GM21717 (cell line): ENCODE data around the gene ZFHX3.

Experiments used
- ATAC-seq: cut with Tn5 transposase; IDR thresholded peaks from one replicate; pipeline ENCODE4 v1.9.1; 2021; ENCODE audit warnings: mild to moderate bottlenecking, moderate library complexity; ENCODE audit not compliant: unreplicated experiment

ZFHX3 gene

DNA sequence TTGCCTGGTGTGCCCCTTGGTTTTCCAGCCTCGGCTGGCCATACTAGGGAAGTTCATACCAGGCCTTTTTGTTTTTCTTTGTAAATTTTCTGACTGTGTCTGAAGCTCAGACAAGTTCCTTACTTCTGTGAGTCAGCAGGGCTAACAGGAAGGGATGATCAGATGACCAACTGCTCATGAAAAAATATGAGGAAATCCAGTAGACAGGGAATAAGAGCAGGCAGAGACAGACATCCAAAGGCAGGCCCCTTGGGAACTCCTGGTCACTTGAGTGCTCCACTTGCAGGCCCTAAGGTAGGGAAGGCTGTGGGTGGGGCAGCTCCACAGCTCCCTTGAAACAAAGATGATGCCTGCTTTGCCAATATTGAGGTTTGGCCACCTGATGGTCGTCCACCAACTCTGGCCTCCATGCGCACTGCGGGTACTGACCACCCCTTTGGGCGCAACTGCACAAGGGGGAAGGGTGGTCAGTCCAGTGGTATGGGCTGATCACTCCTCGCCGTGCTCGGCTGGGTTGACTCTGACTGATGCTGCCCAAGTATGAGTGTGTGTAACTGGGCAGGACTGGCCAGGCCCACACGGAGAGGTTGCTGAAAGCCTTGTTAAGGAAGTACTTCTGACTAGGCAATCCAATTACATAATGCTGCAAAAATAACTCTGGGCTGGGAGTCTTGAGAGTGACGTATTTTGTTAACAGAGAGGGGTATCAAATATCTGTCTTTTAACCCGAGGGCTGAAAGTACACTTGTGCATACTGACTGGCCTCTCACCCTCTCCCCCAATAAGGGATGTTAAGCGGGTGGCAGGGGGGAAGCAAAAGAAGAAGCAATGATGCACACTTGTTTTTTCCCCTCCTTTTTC is 20.8 kb upstream of the ZFHX3 start:
- no peak for ATAC-seq

DNA sequence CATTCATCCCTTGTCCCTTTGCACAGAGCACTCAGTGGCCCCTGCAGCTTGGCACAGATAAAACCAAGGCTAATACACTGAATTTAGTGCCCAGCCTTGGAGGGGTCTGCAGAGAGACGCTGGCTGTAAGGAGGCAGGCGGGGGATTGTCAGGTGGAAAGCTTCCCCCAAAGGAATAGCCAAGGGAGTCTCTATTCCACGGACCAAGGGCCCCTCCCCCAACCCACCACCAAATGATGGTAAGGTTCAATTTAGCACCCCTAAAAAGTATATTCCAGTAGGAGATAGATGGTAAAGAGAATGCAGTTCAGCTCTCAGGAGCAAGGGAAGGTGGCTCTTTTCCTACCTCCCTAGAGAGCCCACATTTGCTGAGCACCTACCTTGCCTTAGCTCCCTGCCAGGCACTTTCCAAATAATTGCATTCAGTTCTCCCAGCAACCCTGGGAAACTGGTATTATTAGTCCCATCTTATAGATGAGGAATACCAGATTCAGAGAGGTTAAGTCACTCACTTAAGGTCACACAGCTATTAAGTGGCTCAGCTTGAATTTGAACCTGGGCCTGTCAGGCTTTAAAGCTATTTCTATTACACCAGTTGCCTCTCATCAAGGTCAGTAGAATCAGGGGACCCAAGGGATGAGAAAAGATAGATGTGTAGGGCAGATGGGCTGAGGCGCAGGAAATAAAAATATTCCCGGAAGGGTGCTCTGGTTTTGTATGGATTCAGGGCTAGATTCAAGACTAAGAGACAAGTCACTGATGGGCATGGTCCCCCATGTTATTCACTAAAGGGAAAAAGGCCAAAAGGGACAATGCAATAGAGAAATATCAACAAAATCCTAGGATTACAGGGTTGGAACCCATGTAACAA is 20.0 kb upstream of the ZFHX3 start:
- no peak for ATAC-seq

DNA sequence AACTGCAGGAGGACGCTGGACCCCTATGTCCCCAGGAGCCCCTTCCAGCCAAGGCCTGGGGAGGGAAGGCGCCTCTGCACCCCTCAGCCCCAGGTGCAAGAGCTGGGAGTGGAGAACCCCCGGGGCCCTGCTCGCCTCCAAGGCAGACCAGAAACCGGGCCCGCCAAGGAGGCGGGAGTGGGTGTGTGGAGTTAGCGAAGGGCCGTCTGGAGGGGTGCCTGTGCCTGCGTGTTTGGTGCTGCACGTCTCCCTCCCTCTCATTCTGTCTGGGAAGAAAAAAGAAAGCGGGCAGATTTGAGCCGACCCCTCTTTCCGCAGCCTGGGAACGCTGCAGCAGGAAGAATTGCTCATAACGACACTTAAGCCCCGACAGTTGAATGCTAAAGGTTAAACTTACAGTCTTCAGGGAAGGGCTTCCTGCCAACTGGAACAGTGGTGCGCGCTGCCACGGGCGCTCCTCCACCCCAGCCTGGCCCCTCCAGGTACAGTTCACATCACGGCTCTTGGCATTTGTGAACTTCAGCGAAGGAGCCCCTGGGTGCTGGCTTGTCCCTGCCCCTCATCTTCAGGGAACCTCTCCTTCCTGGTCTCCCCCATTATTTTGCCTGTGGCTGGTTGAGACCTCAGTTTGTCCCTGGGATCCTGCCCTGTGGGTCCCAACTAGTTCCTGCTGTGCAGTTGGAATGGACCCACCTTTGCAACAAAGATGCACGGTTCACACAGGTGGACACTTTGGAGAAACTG is 19.2 kb upstream of the ZFHX3 start:
- ATAC-seq, result no peak

DNA sequence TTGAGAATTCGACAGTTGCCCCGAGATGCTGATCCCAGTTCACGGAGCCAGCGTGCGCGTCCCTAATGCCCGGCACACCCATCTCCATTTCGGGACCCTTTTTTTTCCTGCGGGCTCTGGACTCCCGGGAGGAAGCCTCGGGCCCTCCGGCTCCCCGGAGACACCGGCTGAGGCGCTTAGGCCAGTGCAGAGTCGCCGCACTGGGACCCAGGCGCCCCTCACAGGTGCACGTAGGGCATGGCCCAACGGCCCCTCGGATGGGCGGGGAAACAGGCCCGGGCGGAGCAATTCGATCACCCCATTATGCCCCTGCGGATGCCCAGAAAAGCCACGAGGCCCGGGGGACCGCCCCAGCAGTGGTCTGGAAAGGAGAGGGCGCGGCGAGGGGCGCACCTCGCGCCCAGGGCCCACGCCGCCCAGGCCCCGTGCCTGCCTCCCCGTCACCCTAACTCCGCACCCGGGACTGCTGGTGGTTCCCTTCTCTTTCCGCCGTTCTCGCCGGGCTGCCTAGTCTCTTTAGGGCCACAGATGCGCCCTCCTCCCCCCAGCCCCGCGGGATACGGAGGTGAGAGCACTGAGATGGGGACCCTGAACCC is 18.5 kb upstream of the ZFHX3 start:
- no peak for ATAC-seq

DNA sequence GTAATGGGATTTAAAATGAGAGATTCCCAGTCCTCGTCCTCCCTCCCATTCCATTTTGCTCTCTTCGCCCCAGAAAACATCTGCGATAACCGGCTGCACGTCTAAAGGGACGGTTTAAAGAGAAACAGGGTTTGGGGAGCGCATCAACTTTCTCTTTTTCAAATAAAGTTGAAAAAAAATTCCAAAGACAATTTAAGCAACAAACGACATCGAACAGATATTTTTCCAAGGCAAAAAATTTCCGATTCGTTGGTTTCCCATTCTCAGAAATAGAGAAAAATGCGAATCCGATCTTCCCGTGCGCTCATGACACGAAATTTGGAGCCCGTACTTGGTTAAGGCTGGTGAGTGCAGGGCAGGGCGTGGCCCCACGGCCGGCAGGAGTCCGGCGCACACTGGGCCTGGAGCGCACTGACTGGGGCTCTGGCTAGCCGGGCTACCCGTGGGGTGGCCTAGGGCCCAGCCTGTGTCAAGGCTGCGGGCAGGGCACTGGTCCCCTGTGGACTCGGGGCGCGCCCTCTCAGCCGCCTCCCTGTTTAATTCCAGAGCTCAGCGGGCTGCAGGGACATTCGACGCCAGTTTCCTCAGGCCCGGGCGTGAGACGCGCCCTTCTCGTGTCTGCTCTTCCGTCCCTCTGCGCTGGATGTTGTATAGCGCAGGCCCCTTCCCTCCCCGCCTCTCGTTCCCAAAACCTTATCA is 17.9 kb upstream of the ZFHX3 start:
- ATAC-seq, result no peak

DNA sequence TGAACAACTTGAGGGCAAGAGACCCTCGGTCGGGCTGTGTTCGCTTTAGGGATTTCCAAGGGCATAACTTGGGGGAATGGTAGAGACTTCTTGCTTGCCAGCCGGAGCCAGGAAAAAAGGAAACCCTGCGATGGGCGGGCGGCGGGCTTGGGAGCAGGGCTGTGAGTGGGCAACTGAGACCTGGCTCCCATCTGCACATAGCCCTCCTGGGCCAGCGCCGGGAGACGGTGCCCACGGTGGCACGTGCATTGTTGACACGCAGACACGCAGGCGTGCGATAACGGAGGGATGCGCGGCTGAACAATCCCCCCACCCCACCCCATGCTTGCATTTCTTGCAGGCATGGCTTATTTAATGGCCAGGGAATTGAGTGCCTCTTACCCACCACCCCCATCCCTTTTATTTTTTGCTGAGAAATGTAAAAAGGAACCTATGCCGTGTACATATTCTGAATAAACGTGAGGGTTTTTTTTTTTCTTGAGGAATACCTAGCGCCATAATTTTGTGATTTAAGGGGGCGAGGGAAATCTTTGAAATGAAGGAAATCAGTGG is 17.1 kb upstream of the ZFHX3 start:
- ATAC-seq, result no peak

DNA sequence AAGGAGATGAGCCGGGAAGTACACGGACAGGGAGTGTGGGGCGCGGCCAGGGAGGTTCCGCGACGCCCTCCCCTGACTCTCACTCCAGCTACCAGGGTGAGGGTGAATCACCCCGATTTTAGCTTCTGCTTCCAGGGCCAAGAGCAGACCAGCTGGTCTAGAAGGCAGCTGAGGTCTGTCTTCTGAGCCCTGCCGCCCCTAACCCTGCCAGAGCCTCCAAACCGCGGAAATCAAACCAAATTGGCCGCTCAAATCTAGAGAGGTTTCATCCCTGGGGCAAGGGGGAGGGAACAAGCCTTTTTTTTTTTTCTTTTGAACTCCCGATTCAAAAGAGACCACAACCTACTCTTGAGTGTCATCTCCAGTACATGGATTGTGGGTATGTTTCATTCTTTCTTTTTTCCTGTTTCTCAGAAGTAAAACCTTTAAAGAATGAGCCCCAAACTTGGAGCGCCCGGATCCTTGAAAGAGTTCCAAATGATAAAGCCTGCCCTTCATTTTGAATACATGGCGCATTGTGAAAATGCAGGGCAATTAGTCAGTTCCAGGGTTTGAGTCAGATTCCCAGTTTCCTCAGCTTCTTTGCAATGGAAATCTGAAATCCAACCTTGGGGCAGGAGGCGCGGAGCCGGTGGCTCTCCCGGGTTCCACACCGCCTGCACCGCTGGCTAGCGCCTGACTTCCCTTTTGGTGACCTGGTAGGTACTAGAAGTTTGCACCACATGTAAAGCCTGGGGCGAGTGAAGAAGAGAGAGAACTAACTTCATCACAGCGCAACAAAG is 16.5 kb upstream of the ZFHX3 start:
- ATAC-seq, result no peak

DNA sequence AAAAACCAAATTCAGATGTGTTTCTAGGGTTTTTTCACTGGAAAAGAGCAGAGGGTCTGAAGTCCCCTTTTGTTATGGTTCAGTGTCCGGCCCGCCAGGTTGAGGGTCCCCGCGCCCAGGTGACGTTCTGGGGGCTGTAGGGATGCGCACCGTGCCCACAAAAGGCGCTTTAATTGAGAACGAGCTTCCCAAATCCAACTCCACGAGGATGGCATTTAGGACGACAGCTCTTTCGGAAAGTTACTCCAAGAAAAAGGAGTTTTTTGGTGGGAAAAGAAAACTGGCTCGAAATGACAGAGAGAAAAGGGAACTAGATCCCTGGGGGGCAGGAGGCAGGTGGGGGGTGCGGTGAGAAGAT is 15.9 kb upstream of the ZFHX3 start:
- no peak for ATAC-seq

DNA sequence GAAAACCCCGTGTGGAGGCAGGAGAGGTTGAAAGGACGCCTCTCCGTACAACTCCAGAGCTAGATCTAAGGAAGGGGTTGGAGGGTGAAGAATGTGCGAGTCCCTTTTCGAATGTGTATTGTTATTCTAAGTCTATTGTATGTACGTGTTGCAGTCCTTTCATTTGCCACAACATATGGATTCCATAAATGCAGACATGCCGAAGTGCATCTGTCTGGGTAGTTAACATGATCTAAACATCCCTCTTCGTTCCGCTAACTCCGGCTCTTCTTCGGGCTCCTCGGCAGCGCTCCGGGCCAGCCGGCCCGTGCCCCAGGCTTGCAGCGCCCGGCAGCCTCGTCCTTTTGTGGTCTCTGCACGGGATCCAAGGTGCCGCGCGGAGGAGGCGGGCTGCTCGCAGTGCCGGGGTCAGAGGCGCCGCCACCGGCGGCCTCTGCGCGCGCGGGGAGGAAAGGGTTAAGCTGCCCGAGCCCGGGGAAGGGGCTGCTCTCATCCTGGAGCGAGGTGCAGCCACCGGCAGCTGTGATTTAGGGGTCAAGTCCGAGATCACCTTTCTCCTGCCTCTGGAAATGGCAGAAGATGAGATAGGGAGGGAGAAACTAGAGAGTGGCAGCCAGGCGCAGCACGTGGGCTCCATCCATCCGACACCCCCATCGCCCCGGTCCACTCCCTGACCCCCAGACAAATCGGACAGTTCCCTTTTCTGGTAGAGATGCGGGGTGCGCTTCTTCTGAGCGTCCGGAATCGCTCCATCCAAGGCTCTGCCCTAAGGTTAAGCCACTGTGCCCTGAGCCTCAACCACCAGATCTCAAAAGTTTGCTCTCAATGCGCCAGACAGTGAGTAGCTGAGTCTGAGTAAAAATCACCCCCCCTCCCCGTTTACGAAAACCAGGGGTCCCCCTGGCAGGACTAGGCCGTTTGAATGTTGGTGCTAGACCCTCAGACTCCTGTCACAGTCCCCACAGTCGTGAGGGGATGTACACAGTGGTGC is 15.1 kb upstream of the ZFHX3 start:
- no peak for ATAC-seq

DNA sequence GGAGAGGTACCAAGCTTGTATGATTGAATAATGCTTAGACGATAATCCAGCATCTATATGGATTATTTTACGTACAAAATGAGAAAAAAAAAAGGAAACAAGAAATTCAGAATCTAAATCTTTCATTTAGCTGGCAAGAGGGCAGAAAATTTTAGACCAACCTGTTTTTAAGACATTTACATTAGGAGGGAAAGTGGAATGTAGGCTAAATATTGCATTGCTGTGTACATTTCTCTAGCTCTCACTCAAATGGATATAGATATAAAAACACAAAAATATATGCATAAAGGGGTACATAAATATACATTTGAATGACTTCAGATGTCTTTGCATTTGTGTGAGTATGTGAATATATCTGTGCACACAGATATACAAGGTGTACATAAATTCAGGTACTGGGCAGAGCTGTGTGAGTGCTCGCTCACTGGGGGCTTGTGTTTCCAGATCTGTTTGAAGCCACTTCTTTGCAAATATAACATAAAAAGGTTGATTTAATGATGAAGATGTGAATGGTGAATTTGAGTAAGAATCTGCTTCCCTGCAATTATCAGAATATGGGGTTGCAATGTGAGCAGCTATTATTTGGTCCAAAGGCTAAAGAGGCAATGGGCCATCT is 14.2 kb upstream of the ZFHX3 start:
- ATAC-seq, result no peak

DNA sequence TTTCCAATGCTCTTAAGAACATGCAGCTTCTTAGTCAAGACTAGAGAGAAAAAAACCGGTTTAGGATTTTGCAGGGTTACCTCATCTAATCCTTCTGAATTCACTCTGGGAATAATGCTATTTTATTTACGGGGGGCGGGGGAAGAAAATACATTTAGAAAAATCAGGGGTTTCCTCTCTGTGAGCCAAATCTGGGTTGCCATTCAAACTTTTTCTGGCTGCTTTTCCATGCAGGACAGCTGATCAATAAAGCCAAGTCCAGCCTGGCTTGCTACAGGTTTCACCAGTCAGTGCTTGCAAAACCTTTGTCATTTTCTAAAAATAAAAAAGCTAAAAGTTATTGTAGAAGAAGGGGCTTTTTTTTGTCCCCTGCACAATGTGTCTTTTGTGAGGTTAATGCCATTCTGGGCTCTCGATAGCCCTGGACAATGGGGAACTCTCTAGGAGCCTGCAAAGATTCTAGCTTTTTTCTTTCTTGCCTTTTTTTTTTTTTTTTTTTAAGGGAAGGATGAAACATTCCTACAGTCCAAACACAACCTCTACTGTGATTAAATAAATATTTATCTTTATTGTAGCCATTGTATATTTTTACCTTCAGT is 13.1 kb upstream of the ZFHX3 start:
- ATAC-seq, result no peak

DNA sequence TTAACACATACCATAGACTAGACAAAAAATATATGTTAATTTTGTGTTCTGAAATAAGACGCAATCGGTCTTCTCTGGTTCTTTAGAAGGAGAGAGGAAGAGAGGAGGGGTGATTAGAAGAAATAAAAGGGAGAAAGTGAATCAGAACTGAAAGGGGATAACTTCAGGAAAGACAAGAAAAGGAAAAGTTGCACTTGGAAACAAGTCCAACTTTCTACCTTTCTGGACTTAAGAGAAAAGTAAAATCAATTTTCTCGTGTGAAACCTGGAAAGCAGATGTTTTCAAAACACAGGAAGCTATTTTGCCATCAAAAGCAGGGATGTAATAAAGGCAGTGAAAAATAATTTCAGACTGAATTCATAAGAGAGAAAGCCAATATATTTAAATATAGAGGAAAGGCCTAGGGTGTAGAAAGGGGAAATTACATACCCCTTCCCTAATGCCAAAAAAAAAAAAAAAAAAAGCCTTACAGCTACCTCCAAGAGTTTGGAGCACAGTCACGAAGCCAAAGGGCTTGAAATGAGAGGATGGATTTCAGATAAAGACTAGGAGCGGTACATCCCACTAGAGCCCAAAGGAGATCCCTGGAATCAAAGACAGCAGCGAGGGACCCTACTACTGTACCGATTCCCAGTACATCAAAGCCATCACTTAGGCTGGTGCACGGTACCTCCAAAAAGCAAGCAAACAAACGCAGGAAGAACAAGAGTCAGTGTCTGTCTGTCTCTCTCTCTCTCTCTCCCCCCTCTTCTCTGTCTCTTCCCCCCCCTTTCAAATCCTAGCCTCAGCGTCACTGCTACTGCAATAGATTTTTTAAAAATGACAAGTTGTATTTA is 12.1 kb upstream of the ZFHX3 start:
- no peak for ATAC-seq

DNA sequence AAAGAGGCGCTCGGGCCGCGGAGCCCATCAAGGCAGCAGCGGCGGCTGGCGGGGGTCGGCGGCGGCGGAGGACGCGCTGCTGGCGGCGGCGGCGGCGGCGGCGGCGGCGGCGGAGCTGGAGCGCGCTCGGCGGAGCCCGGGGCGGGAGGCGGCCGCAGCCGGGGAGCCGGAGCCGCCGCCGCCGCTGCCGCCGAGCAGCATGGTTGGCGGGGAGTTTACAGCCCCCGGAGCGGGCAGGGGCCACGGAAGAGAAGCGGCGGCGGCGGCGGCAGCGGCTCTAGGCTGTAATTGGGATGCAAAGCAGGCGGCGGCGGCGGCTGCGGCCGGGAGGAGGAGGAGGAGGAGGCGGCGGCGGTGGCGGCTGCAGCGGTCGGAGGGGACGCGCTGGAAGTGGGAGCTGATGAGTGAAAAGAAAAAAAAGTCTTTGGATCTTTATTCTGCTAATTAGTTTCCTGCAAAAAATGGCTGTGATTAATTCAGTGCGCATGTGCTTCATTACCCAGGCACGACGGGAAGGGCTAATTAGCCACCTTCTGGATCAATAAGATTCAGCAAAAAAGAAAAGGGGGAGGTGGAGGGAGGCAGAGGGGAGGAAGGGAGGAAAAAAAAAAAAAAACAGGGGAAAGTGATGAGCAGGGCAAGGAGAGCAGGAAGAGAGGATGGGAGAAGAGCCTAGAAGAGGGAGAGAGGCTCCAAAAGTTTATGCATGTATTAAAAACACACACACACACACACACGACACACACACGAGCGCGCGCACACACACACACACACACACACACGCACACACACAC is 10.9 kb upstream of the ZFHX3 start:
- ATAC-seq, result peak; percentile 39

DNA sequence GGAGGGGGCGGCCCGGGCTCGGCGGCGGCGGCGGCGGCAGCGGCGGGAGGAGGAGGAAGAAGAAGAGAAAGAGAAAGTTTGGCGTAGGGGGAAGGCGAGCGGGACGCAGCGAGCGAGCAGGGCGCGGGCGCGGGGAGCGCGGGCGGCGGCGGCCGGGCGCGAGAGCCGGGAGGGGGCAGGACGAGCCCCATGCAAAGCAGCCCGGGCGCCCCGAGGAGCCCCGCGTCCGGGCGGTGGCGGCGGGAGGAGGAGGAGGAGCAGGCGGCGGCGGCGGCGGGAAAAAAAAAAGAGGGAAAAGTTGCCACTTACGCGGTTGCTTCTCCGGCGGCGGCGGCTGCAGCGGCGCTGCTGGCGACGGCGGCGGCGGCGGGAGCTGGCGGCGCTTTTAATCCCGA is 10.3 kb upstream of the ZFHX3 start:
- peak; percentile 76 for ATAC-seq

DNA sequence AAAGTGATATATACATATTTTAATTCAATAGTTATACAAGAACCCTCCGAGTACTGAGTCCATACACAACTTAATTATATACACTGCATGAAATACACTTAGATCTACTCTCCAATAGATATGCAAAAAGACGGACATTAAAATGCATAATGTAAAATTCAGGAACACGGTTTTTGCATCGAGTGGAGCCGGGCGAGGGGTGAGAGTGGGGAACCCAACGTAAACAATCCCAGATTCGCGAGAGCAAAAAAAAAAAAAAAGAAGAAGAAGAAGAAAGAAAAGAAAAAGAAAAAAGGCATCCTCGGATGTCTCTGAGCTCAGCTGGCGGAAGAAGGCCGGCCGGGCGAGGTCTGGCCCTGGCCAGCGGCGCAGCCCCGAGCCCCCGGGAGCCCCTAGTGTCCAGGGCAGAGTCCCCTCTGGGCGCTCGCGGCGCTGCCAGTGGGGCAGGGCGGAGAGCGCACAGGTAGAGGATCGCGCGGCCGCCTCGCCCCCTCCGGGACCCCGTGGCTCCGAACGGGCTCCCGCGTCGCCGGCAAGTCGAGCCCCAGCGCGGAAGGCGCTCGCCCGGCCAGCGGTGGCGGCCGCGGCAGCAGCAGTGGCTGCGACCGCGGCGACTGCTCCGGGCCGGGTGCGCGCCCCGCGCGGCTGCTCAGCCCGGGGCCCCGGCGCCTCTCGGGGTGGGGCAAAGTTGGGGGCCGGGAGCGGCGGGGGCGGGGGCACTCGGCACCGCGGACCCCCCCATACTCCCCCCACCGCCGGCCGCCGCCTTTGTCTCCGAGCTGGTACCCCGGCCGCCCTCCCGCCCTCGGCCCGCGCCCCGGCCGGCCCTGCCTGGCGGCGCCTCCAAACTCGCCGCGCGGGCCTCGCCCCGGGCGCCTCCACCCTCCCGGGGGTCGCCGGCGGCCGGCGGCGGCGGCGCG is 9.6 kb upstream of the ZFHX3 start:
- ATAC-seq, result peak; percentile 42
